Fibroblast of skin of left biceps (primary cell): ENCODE measurements around the gene LEF1.

Experiments used
- DNase-seq, 2 experiments: peaks; one replicate each; pipeline ENCODE4 v3.0.0-alpha.2; 2013; ENCODE audit warnings: low read depth in 2 of 2

The LEF1 gene

GRCh38 chr4:108168671-108169523, at the start of gene LEF1:
Gene LEF1 (minus strand): TSS chr4:108168932. CDS start chr4:108167767, 1,165 bp downstream.
- no peak for DNase-seq

- no peak for DNase-seq
Measured at GRCh38 chr4:108216510-108216909, 47.8 kb upstream of the LEF1 start.

- no peak for DNase-seq
Measured at GRCh38 chr4:108215055-108215454, 46.3 kb upstream of the LEF1 start.

- DNase-seq = no peak
Measured at GRCh38 chr4:108213723-108214122, 45.0 kb upstream of the LEF1 start.

GRCh38 chr4:108213308-108213707, 44.6 kb upstream of the LEF1 start:
- DNase-seq = no peak

- no peak for DNase-seq
Measured at GRCh38 chr4:108210989-108211835, 42.5 kb upstream of the LEF1 start.

GRCh38 chr4:108209489-108209888, 40.8 kb upstream of the LEF1 start:
- DNase-seq = no peak

GRCh38 chr4:108205859-108206258, 37.1 kb upstream of the LEF1 start:
- no peak for DNase-seq

GRCh38 chr4:108204518-108204917, 35.8 kb upstream of the LEF1 start:
- no peak for DNase-seq

GRCh38 chr4:108203377-108203776, 34.6 kb upstream of the LEF1 start:
- DNase-seq = no peak

- no peak for DNase-seq
Measured at GRCh38 chr4:108201774-108202173, 33.0 kb upstream of the LEF1 start.

GRCh38 chr4:108199881-108200280, 31.1 kb upstream of the LEF1 start:
- DNase-seq = no peak

GRCh38 chr4:108193886-108194672, 25.3 kb upstream of the LEF1 start:
- no peak for DNase-seq

- DNase-seq = no peak
Measured at GRCh38 chr4:108192935-108193334, 24.2 kb upstream of the LEF1 start.

GRCh38 chr4:108192056-108192455, 23.3 kb upstream of the LEF1 start:
- no peak for DNase-seq

- no peak for DNase-seq
Measured at GRCh38 chr4:108191269-108191914, 22.7 kb upstream of the LEF1 start.

GRCh38 chr4:108188770-108189169, 20.0 kb upstream of the LEF1 start:
- no peak for DNase-seq

GRCh38 chr4:108185252-108185651, 16.5 kb upstream of the LEF1 start:
- no peak for DNase-seq

GRCh38 chr4:108184453-108185049, 15.8 kb upstream of the LEF1 start:
- no peak for DNase-seq

GRCh38 chr4:108181704-108182103, 13.0 kb upstream of the LEF1 start:
- DNase-seq = no peak

- DNase-seq = no peak
Measured at GRCh38 chr4:108180513-108180912, 11.8 kb upstream of the LEF1 start.
